ENCODE results near the gene LMOD2.

Gene LMOD2, protein sequence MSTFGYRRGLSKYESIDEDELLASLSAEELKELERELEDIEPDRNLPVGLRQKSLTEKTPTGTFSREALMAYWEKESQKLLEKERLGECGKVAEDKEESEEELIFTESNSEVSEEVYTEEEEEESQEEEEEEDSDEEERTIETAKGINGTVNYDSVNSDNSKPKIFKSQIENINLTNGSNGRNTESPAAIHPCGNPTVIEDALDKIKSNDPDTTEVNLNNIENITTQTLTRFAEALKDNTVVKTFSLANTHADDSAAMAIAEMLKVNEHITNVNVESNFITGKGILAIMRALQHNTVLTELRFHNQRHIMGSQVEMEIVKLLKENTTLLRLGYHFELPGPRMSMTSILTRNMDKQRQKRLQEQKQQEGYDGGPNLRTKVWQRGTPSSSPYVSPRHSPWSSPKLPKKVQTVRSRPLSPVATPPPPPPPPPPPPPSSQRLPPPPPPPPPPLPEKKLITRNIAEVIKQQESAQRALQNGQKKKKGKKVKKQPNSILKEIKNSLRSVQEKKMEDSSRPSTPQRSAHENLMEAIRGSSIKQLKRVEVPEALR

DNA sequence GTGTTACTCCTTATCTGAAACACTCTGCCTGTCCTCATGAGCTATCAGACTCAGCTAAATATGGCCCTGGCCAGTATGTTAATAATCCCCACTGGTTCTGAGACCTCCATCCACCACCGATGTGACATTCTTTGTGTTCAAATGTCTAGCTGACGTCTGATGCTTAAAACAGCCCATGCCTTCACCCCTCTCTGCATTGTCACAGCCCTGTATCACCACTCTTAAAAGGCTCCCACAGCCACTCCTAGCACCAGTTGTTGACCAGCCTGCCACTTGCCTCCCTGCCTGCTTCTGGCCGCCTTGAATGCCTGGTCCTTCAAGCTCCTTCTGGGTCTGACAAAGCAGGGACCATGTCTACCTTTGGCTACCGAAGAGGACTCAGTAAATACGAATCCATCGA lies at the start of gene LMOD2:
TSS of gene LMOD2 (plus strand) at position 253 of the 400 bp plus-strand sequence. CDS start at position 351, 98 bp downstream.
- Histone ChIP-seq H3K9ac (ENCODE audit: low read depth in 1 of 2, low read length in 2 of 2) (no peak within 1 kb of the TSS), H3K4me3 (ENCODE audit: low read length in 2 of 2) (no peak within 1 kb of the TSS), H3K4me1 (ENCODE audit: control insufficient read depth in 2 of 2, insufficient read depth in 2 of 2, low read length in 2 of 2) (no peaks in the 10 kb centered on the region), H3K36me3 (ENCODE audit: control insufficient read depth in 2 of 2, insufficient read depth in 2 of 2, low read length in 2 of 2) (no peaks in the 10 kb centered on the region), H3K27me3 (ENCODE audit: control insufficient read depth in 2 of 2, insufficient read depth in 2 of 2, low read length in 2 of 2) (no peaks in the 10 kb centered on the region), H3K9me3 (ENCODE audit: control insufficient read depth in 2 of 2, low read length in 2 of 2) (no peaks in the 10 kb centered on the region), H3K27ac (ENCODE audit: low read depth in 2 of 2, low read length in 2 of 2) (no peak within 1 kb of the TSS)

DNA sequence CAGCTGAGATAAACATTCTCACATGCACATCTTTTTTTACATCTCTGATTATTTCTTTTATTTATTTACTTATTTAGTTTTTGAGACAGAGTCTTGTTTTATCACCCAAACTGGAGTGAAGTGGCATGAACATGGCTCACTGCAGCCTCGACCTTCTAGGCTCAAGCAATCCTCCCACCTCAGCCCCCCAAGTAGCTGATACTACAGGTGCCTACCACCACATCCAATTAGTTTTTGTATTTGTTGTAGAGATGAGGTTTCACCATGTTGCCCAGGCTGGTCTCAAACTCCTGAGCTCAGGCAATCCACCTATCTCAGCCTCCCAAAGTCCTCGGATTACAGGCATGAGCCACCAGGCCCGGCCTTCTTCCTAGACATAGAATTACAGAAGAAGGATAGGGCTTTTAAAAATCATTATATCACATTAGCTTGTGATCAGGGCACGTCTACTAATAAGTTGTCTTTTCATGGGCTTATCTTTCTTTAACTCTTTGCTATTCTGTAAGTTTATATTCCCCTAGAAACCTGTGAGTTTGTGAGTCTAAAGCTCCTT lies 48.2 kb upstream of the LMOD2 start:
- Histone ChIP-seq H3K9me3 (ENCODE audit: control insufficient read depth in 2 of 2, low read length in 2 of 2) (no peaks in the 10 kb centered on the region), H3K4me1 (ENCODE audit: control insufficient read depth in 2 of 2, insufficient read depth in 2 of 2, low read length in 2 of 2) (no peaks in the 10 kb centered on the region), H3K36me3 (ENCODE audit: control insufficient read depth in 2 of 2, insufficient read depth in 2 of 2, low read length in 2 of 2) (no peaks in the 10 kb centered on the region), H3K27ac (ENCODE audit: low read depth in 2 of 2, low read length in 2 of 2) (no peak overlapping the region), H3K4me3 (ENCODE audit: low read length in 2 of 2) (no peak overlapping the region), H3K27me3 (ENCODE audit: control insufficient read depth in 2 of 2, insufficient read depth in 2 of 2, low read length in 2 of 2) (no peaks in the 10 kb centered on the region), H3K9ac (ENCODE audit: low read depth in 1 of 2, low read length in 2 of 2) (no peak overlapping the region)

DNA sequence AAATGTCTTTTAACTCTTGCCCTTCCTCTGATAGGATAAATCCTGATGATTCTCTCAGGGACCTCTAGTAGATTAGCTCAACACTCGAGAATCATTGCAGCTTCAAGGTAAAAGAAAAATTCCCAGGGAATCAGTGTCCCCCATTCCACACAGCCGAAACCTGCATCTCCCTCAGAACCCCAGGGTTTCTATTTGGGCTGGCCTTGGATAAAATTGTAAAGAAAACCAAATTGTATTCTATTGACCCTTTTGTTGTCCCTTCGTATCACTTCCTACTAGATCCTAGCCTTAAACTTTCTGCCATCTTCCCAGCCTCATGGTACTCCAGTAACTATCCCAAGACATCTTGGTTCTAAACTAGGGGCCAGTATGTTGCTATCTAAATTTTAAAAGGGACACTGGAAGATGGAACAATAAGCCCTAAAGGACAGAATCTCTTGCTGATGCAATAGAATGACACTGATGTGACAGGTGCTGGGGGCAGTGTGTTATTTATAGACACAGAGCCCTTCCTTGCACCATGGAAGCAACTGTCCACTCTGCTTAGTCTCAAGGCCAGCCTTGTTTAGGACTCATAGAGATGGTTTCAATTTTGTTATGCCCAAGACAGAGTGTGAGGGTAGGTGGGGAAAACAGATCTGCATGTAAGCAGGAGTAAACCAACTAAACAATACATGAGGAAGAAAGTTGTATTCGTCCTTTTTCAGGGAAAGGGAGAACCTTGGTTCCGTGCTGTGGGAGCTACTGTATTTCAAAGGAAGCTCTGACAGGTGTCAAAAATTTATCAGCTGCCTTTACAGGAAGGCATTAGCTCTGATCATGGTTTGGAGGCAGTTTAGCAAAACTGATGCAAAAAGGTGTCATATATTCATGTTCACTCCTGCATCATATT lies 46.4 kb upstream of the LMOD2 start:
- no peak overlapping the region for H3K9ac ChIP-seq (ENCODE audit: low read depth in 1 of 2, low read length in 2 of 2)

DNA sequence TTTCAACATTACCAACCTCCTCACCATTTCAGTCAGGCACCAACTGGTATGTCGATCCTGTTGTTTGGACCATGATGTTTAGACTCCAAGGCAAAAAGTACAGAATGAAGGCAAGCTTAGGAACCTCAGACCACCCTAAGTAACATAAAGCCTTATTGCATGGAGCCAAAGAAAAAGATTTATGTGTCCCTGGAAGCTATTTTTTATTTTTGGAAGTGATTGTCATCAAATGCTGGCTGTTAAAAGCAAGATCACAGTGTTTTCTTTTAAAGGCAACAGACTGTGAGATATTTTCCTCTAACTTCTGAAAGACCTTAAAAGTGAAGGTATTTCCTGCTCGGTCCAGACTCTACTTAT lies 45.8 kb upstream of the LMOD2 start:
- H3K27ac ChIP-seq (ENCODE audit: low read depth in 2 of 2, low read length in 2 of 2) = no peak overlapping the region
- no peaks in the 10 kb centered on the region for H3K36me3 ChIP-seq (ENCODE audit: control insufficient read depth in 2 of 2, insufficient read depth in 2 of 2, low read length in 2 of 2)
- H3K27me3 ChIP-seq (ENCODE audit: control insufficient read depth in 2 of 2, insufficient read depth in 2 of 2, low read length in 2 of 2) = no peaks in the 10 kb centered on the region
- H3K9me3 ChIP-seq (ENCODE audit: control insufficient read depth in 2 of 2, low read length in 2 of 2) = no peaks in the 10 kb centered on the region
- no peak overlapping the region for H3K4me3 ChIP-seq (ENCODE audit: low read length in 2 of 2)
- no peak overlapping the region for H3K9ac ChIP-seq (ENCODE audit: low read depth in 1 of 2, low read length in 2 of 2)
- H3K4me1 ChIP-seq (ENCODE audit: control insufficient read depth in 2 of 2, insufficient read depth in 2 of 2, low read length in 2 of 2) = no peaks in the 10 kb centered on the region

More for the DNA sequence above, 46.4 kb upstream of the LMOD2 start:
- H3K27me3 ChIP-seq (ENCODE audit: control insufficient read depth in 2 of 2, insufficient read depth in 2 of 2, low read length in 2 of 2) = no peaks in the 10 kb centered on the region
- H3K27ac ChIP-seq (ENCODE audit: low read depth in 2 of 2, low read length in 2 of 2) = no peak overlapping the region
- H3K4me3 ChIP-seq (ENCODE audit: low read length in 2 of 2) = no peak overlapping the region
- no peaks in the 10 kb centered on the region for H3K36me3 ChIP-seq (ENCODE audit: control insufficient read depth in 2 of 2, insufficient read depth in 2 of 2, low read length in 2 of 2)
- no peaks in the 10 kb centered on the region for H3K9me3 ChIP-seq (ENCODE audit: control insufficient read depth in 2 of 2, low read length in 2 of 2)
- no peaks in the 10 kb centered on the region for H3K4me1 ChIP-seq (ENCODE audit: control insufficient read depth in 2 of 2, insufficient read depth in 2 of 2, low read length in 2 of 2)

DNA sequence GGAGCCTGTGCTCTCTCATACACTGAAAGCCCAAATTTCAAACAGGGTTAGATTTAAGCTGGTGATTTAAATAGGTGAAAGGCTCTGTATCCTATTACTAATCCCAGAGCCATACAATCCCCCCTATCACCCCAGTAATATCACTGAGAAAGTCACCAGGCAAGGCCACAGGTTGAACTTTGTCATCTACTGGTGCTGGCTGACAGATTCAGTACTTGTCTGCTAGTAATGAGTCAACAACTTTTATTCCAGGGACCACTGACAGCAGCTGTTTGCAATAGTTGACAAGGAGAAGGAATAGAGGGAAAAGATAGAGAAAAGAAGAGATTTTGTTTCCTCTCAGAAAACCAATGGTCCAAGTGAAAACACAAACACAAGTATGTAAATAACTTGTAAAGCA lies 43.6 kb upstream of the LMOD2 start:
- H3K36me3 ChIP-seq (ENCODE audit: control insufficient read depth in 2 of 2, insufficient read depth in 2 of 2, low read length in 2 of 2) = no peaks in the 10 kb centered on the region
- no peaks in the 10 kb centered on the region for H3K27me3 ChIP-seq (ENCODE audit: control insufficient read depth in 2 of 2, insufficient read depth in 2 of 2, low read length in 2 of 2)
- no peak overlapping the region for H3K9ac ChIP-seq (ENCODE audit: low read depth in 1 of 2, low read length in 2 of 2)
- no peak overlapping the region for H3K27ac ChIP-seq (ENCODE audit: low read depth in 2 of 2, low read length in 2 of 2)
- no peaks in the 10 kb centered on the region for H3K9me3 ChIP-seq (ENCODE audit: control insufficient read depth in 2 of 2, low read length in 2 of 2)
- no peaks in the 10 kb centered on the region for H3K4me1 ChIP-seq (ENCODE audit: control insufficient read depth in 2 of 2, insufficient read depth in 2 of 2, low read length in 2 of 2)
- H3K4me3 ChIP-seq (ENCODE audit: low read length in 2 of 2) = no peak overlapping the region

DNA sequence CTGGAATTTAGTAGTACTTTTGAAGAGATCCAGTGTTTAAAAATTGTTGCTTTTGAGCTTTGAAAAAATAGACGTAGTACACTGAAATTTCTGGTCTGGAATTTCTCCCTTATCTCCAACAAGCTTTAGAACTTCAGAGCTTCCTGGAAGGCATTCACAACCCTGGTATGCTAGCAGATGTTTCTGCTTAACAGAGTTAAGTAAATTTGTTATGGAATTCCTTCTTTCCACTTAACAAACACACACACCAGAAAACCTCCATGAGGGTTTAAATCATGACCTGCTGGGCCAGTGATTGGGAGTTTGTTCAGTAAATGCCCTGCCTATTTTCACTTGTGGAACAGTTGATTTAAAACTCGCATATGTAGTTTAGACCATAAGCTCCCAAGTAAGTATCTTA lies 40.3 kb upstream of the LMOD2 start:
- no peaks in the 10 kb centered on the region for H3K27me3 ChIP-seq (ENCODE audit: control insufficient read depth in 2 of 2, insufficient read depth in 2 of 2, low read length in 2 of 2)
- H3K4me1 ChIP-seq (ENCODE audit: control insufficient read depth in 2 of 2, insufficient read depth in 2 of 2, low read length in 2 of 2) = no peaks in the 10 kb centered on the region
- H3K4me3 ChIP-seq (ENCODE audit: low read length in 2 of 2) = no peak overlapping the region
- H3K9me3 ChIP-seq (ENCODE audit: control insufficient read depth in 2 of 2, low read length in 2 of 2) = no peaks in the 10 kb centered on the region
- H3K36me3 ChIP-seq (ENCODE audit: control insufficient read depth in 2 of 2, insufficient read depth in 2 of 2, low read length in 2 of 2) = no peaks in the 10 kb centered on the region
- no peak overlapping the region for H3K9ac ChIP-seq (ENCODE audit: low read depth in 1 of 2, low read length in 2 of 2)
- no peak overlapping the region for H3K27ac ChIP-seq (ENCODE audit: low read depth in 2 of 2, low read length in 2 of 2)

DNA sequence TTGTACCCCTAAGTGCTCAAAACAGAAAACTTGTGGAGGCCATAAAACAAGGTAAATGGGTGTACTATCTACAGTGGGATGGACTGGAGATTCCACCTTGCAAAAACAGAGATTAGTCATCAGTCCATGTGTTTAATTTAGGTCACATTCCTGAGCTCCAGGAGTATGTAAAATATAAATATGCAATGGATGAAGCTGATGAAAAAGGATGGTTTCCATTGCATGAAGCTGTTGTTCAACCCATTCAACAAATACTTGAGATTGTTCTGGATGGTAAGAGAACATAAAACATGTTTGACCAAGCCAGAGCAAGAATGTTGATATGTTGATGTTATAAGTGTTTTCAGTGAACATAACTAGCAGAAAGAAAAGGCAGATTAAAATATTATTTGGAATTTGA lies 39.4 kb upstream of the LMOD2 start:
- Histone ChIP-seq H3K4me3 (ENCODE audit: low read length in 2 of 2) (no peak overlapping the region), H3K36me3 (ENCODE audit: control insufficient read depth in 2 of 2, insufficient read depth in 2 of 2, low read length in 2 of 2) (no peaks in the 10 kb centered on the region), H3K9me3 (ENCODE audit: control insufficient read depth in 2 of 2, low read length in 2 of 2) (no peaks in the 10 kb centered on the region), H3K27ac (ENCODE audit: low read depth in 2 of 2, low read length in 2 of 2) (no peak overlapping the region), H3K9ac (ENCODE audit: low read depth in 1 of 2, low read length in 2 of 2) (no peak overlapping the region), H3K27me3 (ENCODE audit: control insufficient read depth in 2 of 2, insufficient read depth in 2 of 2, low read length in 2 of 2) (no peaks in the 10 kb centered on the region), H3K4me1 (ENCODE audit: control insufficient read depth in 2 of 2, insufficient read depth in 2 of 2, low read length in 2 of 2) (no peaks in the 10 kb centered on the region)

DNA sequence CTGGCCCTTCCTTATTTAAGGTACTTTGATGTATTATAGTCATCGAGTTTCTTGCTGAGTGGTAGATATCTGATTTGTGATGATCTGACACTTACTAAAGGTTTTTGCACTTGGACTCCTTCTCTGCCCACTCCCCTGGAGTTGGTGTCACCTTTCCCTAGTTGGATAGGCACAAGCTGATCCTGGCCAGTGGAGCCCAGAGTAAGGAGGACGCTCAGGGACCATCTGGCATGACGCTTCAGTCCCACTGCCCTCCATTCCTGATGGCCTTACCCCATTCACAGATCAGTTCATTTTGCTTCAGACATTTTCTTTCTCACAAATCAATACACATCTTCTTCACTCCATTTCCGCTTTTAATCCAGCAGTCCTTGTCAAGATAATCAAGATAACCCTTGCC lies 34.0 kb upstream of the LMOD2 start:
- Histone ChIP-seq H3K9me3 (ENCODE audit: control insufficient read depth in 2 of 2, low read length in 2 of 2) (no peaks in the 10 kb centered on the region), H3K4me1 (ENCODE audit: control insufficient read depth in 2 of 2, insufficient read depth in 2 of 2, low read length in 2 of 2) (peaks cover 0 to 5% of the 10 kb centered on the region in 2 donors), H3K36me3 (ENCODE audit: control insufficient read depth in 2 of 2, insufficient read depth in 2 of 2, low read length in 2 of 2) (no peaks in the 10 kb centered on the region), H3K27me3 (ENCODE audit: control insufficient read depth in 2 of 2, insufficient read depth in 2 of 2, low read length in 2 of 2) (no peaks in the 10 kb centered on the region), H3K4me3 (ENCODE audit: low read length in 2 of 2) (no peak overlapping the region), H3K9ac (ENCODE audit: low read depth in 1 of 2, low read length in 2 of 2) (no peak overlapping the region), H3K27ac (ENCODE audit: low read depth in 2 of 2, low read length in 2 of 2) (no peak overlapping the region)

DNA sequence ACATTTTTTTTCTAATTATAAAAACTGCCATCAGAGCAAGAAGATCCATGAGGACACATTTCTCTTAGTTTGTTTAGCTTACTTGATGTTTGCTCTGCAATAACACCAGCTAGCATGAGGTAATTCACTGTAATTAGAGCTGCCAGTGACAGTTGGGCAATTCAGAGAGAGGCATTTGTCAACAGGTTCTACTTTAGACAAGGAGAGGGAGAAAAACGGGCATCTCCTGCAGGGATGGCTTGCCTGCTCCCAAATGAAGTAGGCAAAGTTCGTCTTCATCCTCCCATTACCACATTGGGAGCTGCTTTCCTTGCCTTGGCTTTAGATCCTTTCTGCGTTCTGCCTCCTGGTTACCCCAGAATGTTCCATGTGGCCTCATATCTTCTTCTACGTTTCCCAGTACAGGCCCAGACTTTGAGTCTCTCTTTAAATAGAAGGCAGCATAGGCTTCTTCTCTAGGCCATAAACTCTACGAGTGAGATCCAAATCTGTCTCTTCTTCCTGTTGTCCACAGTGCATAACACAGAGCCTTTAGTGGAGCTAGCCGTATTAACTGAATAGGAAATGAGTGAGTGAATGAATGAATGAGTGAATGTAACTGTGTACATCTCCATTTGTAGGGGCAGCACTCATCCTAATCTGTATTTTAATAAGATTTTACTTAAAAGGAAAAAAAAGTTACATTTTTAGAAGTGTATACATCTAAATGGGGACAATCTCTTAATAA lies 32.8 kb upstream of the LMOD2 start:
- Histone ChIP-seq H3K27ac (ENCODE audit: low read depth in 2 of 2, low read length in 2 of 2) (no peak overlapping the region), H3K27me3 (ENCODE audit: control insufficient read depth in 2 of 2, insufficient read depth in 2 of 2, low read length in 2 of 2) (no peaks in the 10 kb centered on the region), H3K4me3 (ENCODE audit: low read length in 2 of 2) (no peak overlapping the region), H3K9me3 (ENCODE audit: control insufficient read depth in 2 of 2, low read length in 2 of 2) (no peaks in the 10 kb centered on the region), H3K4me1 (ENCODE audit: control insufficient read depth in 2 of 2, insufficient read depth in 2 of 2, low read length in 2 of 2) (peaks cover 0 to 5% of the 10 kb centered on the region in 2 donors), H3K36me3 (ENCODE audit: control insufficient read depth in 2 of 2, insufficient read depth in 2 of 2, low read length in 2 of 2) (no peaks in the 10 kb centered on the region), H3K9ac (ENCODE audit: low read depth in 1 of 2, low read length in 2 of 2) (no peak overlapping the region)
